Measurements from ENCODE around the gene CNOT8.
"Not testable (repeated sequence)": the region's sequence is repeated elsewhere in the genome, so short reads cannot be mapped to it uniquely, and the experiment has no call there.

Gene CNOT8

GRCh38 chr5:154834053-154834452, 24.4 kb upstream of the CNOT8 start:
- DNase-seq (ENCODE audit: low read depth in 3 of 3, low spot score in 1 of 3): no peak

GRCh38 chr5:154835701-154836052, 22.8 kb upstream of the CNOT8 start:
- not testable (repeated sequence) for DNase-seq (ENCODE audit: low read depth in 3 of 3, low spot score in 1 of 3)

GRCh38 chr5:154836225-154836624, 22.2 kb upstream of the CNOT8 start:
- DNase-seq (ENCODE audit: low read depth in 3 of 3, low spot score in 1 of 3): no peak

- DNase-seq (ENCODE audit: low read depth in 3 of 3, low spot score in 1 of 3): no peak
Measured at GRCh38 chr5:154837009-154837901, 21.2 kb upstream of the CNOT8 start.

GRCh38 chr5:154840435-154841272, 17.8 kb upstream of the CNOT8 start:
- no peak for DNase-seq (ENCODE audit: low read depth in 3 of 3, low spot score in 1 of 3)

- no peak for DNase-seq (ENCODE audit: low read depth in 3 of 3, low spot score in 1 of 3)
Measured at GRCh38 chr5:154841273-154841661, 17.2 kb upstream of the CNOT8 start.

- DNase-seq (ENCODE audit: low read depth in 3 of 3, low spot score in 1 of 3): no peak
Measured at GRCh38 chr5:154842689-154843530, 15.5 kb upstream of the CNOT8 start.

GRCh38 chr5:154844809-154845208, 13.6 kb upstream of the CNOT8 start:
- DNase-seq (ENCODE audit: low read depth in 3 of 3, low spot score in 1 of 3): no peak

GRCh38 chr5:154849264-154849785, 9.1 kb upstream of the CNOT8 start:
- no peak for DNase-seq (ENCODE audit: low read depth in 3 of 3, low spot score in 1 of 3)

- DNase-seq (ENCODE audit: low read depth in 3 of 3, low spot score in 1 of 3): no peak
Measured at GRCh38 chr5:154849791-154850201, 8.6 kb upstream of the CNOT8 start.

GRCh38 chr5:154850255-154851062, 8.0 kb upstream of the CNOT8 start, which contains the start of gene FAXDC2:
FAXDC2 (minus strand) TSS chr5:154850603; CDS start chr5:154838178, 12,425 bp downstream.
- DNase-seq (ENCODE audit: low read depth in 3 of 3, low spot score in 1 of 3): no peak

GRCh38 chr5:154851351-154851750, 7.1 kb upstream of the CNOT8 start:
- no peak for DNase-seq (ENCODE audit: low read depth in 3 of 3, low spot score in 1 of 3)

GRCh38 chr5:154857530-154858296, 714 bp upstream of the CNOT8 start:
- peak; percentile 63 to 72 (median 63) for DNase-seq (ENCODE audit: low read depth in 3 of 3, low spot score in 1 of 3)

- DNase-seq (ENCODE audit: low read depth in 3 of 3, low spot score in 1 of 3): no peak
Measured at GRCh38 chr5:154858972-154859871, 795 bp downstream of the CNOT8 start.

- DNase-seq (ENCODE audit: low read depth in 3 of 3, low spot score in 1 of 3): no peak
Measured at GRCh38 chr5:154860123-154860522, 1.7 kb downstream of the CNOT8 start.

GRCh38 chr5:154860765-154861164, 2.3 kb downstream of the CNOT8 start:
- DNase-seq (ENCODE audit: low read depth in 3 of 3, low spot score in 1 of 3): no peak

GRCh38 chr5:154861946-154862345, 3.5 kb downstream of the CNOT8 start:
- DNase-seq (ENCODE audit: low read depth in 3 of 3, low spot score in 1 of 3): no peak

GRCh38 chr5:154862766-154863165, 4.3 kb downstream of the CNOT8 start:
- DNase-seq (ENCODE audit: low read depth in 3 of 3, low spot score in 1 of 3): no peak
